Breast epithelium (tissue), 3 donors: ENCODE measurements around the gene CASQ1.

Source experiments
- POLR2A ChIP-seq: fragments of 450-650 bp; IDR thresholded peaks from one replicate; pipeline ENCODE4 v1.6.1; 2016; ENCODE audit warnings: antibody characterized with exemption, mild to moderate bottlenecking, moderate library complexity
- POLR2AphosphoS5 ChIP-seq, 3 donors: sonication (generic); formaldehyde crosslinking; IDR thresholded peaks; one replicate each; pipeline ENCODE4 v1.6.1; 2017; ENCODE audit warnings: antibody characterized with exemption in 3 of 3

DNA sequence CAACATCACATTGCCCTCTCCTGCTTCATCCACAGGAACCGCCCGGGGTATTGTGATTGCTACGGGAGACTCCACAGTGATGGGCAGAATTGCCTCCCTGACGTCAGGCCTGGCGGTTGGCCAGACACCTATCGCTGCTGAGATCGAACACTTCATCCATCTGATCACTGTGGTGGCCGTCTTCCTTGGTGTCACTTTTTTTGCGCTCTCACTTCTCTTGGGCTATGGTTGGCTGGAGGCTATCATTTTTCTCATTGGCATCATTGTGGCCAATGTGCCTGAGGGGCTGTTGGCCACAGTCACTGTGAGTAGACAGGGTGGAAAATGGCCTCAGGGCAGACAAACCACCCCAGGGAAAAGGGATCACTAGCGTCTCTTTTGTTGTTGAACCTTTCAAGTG is 26.3 kb upstream of the CASQ1 start:
- TF ChIP-seq POLR2A = no peak
- no peak for TF ChIP-seq POLR2AphosphoS5 (IDR thresholded peaks at IDR 0.05)
